Measurements from ENCODE around the gene EAF1. TPM values are rescaled to one million over a fixed set of nuclear protein-coding genes. Genes with fewer than 3 reads are reported as not detected.
"Not testable (repeated sequence)": the region's sequence is repeated elsewhere in the genome, so short reads cannot be mapped to it uniquely, and the experiment has no call there.

EAF1 gene
- total RNA-seq, 1 donor from 2014 or later: 17.8 TPM

GRCh38 chr3:15456321-15456720, 28.9 kb downstream of the EAF1 start:
- Mint-ChIP-seq H3K36me3 (ENCODE audit: unreplicated experiment) (peaks cover 5% of the 10 kb centered on the region), H3K9me3 (ENCODE audit: unreplicated experiment) (no peaks in the 10 kb centered on the region), H3K27me3 (ENCODE audit: unreplicated experiment) (no peaks in the 10 kb centered on the region), H3K27ac (ENCODE audit: unreplicated experiment) (no peak overlapping the region), H3K4me3 (ENCODE audit: unreplicated experiment) (no peak overlapping the region), H3K4me1 (ENCODE audit: unreplicated experiment) (no peaks in the 10 kb centered on the region)
- DNase-seq (ENCODE audit: extremely low spot score, unreplicated experiment): no peak
- no peak for TF ChIP-seq CTCF (IDR thresholded peaks at IDR 0.05)

- H3K4me1 Mint-ChIP-seq (ENCODE audit: unreplicated experiment); H3K27me3 Mint-ChIP-seq (ENCODE audit: unreplicated experiment); DNase-seq (ENCODE audit: extremely low spot score, unreplicated experiment); H3K36me3 Mint-ChIP-seq (ENCODE audit: unreplicated experiment); H3K4me3 Mint-ChIP-seq (ENCODE audit: unreplicated experiment); H3K9me3 Mint-ChIP-seq (ENCODE audit: unreplicated experiment); H3K27ac Mint-ChIP-seq (ENCODE audit: unreplicated experiment): not testable (repeated sequence)
These were observed 29.5 kb downstream of the EAF1 start for GRCh38 chr3:15456915-15457314.

- H3K36me3 Mint-ChIP-seq (ENCODE audit: unreplicated experiment): peaks cover 5% of the 10 kb centered on the region
- no peak for DNase-seq (ENCODE audit: extremely low spot score, unreplicated experiment)
- no peak overlapping the region for H3K4me3 Mint-ChIP-seq (ENCODE audit: unreplicated experiment)
- H3K27me3 Mint-ChIP-seq (ENCODE audit: unreplicated experiment): no peaks in the 10 kb centered on the region
- H3K9me3 Mint-ChIP-seq (ENCODE audit: unreplicated experiment): no peaks in the 10 kb centered on the region
- no peak for TF ChIP-seq CTCF (IDR thresholded peaks at IDR 0.05)
- no peak overlapping the region for H3K27ac Mint-ChIP-seq (ENCODE audit: unreplicated experiment)
- no peaks in the 10 kb centered on the region for H3K4me1 Mint-ChIP-seq (ENCODE audit: unreplicated experiment)
These were observed 30.9 kb downstream of the EAF1 start for GRCh38 chr3:15458212-15458780.

GRCh38 chr3:15460891-15461531, 33.6 kb downstream of the EAF1 start:
- Mint-ChIP-seq H3K4me3 (ENCODE audit: unreplicated experiment) (no peak overlapping the region), H3K9me3 (ENCODE audit: unreplicated experiment) (no peaks in the 10 kb centered on the region), H3K27me3 (ENCODE audit: unreplicated experiment) (no peaks in the 10 kb centered on the region), H3K4me1 (ENCODE audit: unreplicated experiment) (no peaks in the 10 kb centered on the region), H3K36me3 (ENCODE audit: unreplicated experiment) (peaks cover 7% of the 10 kb centered on the region), H3K27ac (ENCODE audit: unreplicated experiment) (no peak overlapping the region)
- no peak for DNase-seq (ENCODE audit: extremely low spot score, unreplicated experiment)
- TF ChIP-seq CTCF (IDR thresholded peaks at IDR 0.05): no peak

- no peaks in the 10 kb centered on the region for H3K4me1 Mint-ChIP-seq (ENCODE audit: unreplicated experiment)
- TF ChIP-seq CTCF (IDR thresholded peaks at IDR 0.05): no peak
- H3K27ac Mint-ChIP-seq (ENCODE audit: unreplicated experiment): no peak overlapping the region
- DNase-seq (ENCODE audit: extremely low spot score, unreplicated experiment): no peak
- no peaks in the 10 kb centered on the region for H3K27me3 Mint-ChIP-seq (ENCODE audit: unreplicated experiment)
- H3K9me3 Mint-ChIP-seq (ENCODE audit: unreplicated experiment): no peaks in the 10 kb centered on the region
- H3K4me3 Mint-ChIP-seq (ENCODE audit: unreplicated experiment): no peak overlapping the region
- H3K36me3 Mint-ChIP-seq (ENCODE audit: unreplicated experiment): peaks cover 7% of the 10 kb centered on the region
These were observed 35.1 kb downstream of the EAF1 start for GRCh38 chr3:15462451-15462850.

Measured in osteocyte (in vitro differentiated cells).